ENCODE measurements around the gene PATJ.
A peak's percentile ranks its signal among the peaks of the same experiment; 100 is the strongest.

PATJ gene

DNA sequence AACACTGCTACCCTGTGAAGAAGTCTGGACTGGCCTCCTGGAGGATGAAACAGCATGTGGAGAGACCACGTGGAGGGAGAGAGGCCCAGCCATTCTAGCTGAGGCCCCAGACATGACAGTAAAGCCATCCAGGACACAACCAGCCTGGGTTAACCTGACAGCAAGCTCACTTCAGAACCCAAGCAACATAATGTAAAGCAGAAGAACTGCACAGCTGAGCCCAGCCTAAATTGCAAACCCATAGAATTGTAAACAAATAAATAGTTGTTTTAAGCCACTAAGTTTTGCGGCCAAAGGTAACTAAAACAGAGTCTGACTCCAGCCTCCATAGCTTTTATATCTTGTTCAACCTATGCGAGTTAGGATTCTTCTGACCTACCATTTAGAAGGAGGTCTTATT is 355.2 kb downstream of the PATJ start:
- Histone ChIP-seq H3K27me3 (ENCODE audit: insufficient read depth, low read length) (no peaks in the 10 kb centered on the region), H3K9ac (ENCODE audit: low read depth, low read length) (no peak overlapping the region), H3K9me3 (ENCODE audit: insufficient read depth, low read depth, low read length) (0 out of 2 replicates have a peak, but pooled peaks cover 2% of the 10 kb centered on the region), H3K4me1 (ENCODE audit: insufficient read depth, low read length) (no peaks in the 10 kb centered on the region), H3K27ac (ENCODE audit: low read depth, low read length) (no peak overlapping the region), H3K4me3 (ENCODE audit: low read length) (no peak overlapping the region), H3K36me3 (ENCODE audit: insufficient read depth, low read length) (no peaks in the 10 kb centered on the region; the same call in 1 of the 2 replicates)
- WGBS: 92% methylated on average over 2 of the region's 3 CpGs

- no peaks in the 10 kb centered on the region for H3K27me3 ChIP-seq (ENCODE audit: insufficient read depth, low read length)
- 0 out of 2 replicates have a peak, but pooled peaks cover 2% of the 10 kb centered on the region for H3K9me3 ChIP-seq (ENCODE audit: insufficient read depth, low read depth, low read length)
- 96% methylated on average over 2 of the region's 2 CpGs for WGBS
- H3K4me3 ChIP-seq (ENCODE audit: low read length): no peak overlapping the region
- no peak overlapping the region for H3K27ac ChIP-seq (ENCODE audit: low read depth, low read length)
- H3K36me3 ChIP-seq (ENCODE audit: insufficient read depth, low read length): no peaks in the 10 kb centered on the region; the same call in 1 of the 2 replicates
- H3K9ac ChIP-seq (ENCODE audit: low read depth, low read length): no peak overlapping the region
- H3K4me1 ChIP-seq (ENCODE audit: insufficient read depth, low read length): peaks cover 9% of the 10 kb centered on the region
Observed at GRCh38 chr1:62100442-62100841, 358.2 kb downstream of the PATJ start.

- H3K27ac ChIP-seq (ENCODE audit: low read depth, low read length): peak overlapping the region; percentile 34
- no peak overlapping the region for H3K9ac ChIP-seq (ENCODE audit: low read depth, low read length)
- no peaks in the 10 kb centered on the region; the same call in 1 of the 2 replicates for H3K36me3 ChIP-seq (ENCODE audit: insufficient read depth, low read length)
- H3K27me3 ChIP-seq (ENCODE audit: insufficient read depth, low read length): no peaks in the 10 kb centered on the region
- H3K9me3 ChIP-seq (ENCODE audit: insufficient read depth, low read depth, low read length): no peaks in the 10 kb centered on the region
- no peak overlapping the region for H3K4me3 ChIP-seq (ENCODE audit: low read length)
- H3K4me1 ChIP-seq (ENCODE audit: insufficient read depth, low read length): peaks cover 9% of the 10 kb centered on the region
- WGBS: 68% methylated on average over 3 of the region's 3 CpGs
Observed at GRCh38 chr1:62103846-62104245, 361.6 kb downstream of the PATJ start.

DNA sequence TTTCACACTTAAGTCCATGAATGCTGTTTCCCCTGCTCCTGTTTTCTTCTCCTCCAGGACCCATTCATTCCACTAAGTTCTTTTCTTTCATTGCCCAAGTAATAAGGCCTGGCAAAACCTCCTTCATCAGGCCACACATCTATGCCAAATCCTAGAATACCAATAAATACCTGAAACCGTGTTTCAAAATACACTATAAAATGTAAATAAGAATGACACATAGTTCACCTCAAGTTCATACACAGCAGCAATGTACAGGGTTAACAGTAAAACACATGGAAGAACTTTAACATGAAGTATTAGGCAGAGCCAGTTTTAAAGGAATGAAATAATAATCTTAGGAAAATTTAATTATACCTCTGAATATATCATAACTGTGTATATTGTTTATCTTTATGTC is 365.6 kb downstream of the PATJ start:
- Histone ChIP-seq H3K36me3 (ENCODE audit: insufficient read depth, low read length) (no peaks in the 10 kb centered on the region), H3K9me3 (ENCODE audit: insufficient read depth, low read depth, low read length) (no peaks in the 10 kb centered on the region), H3K4me3 (ENCODE audit: low read length) (no peak overlapping the region), H3K27me3 (ENCODE audit: insufficient read depth, low read length) (no peaks in the 10 kb centered on the region), H3K4me1 (ENCODE audit: insufficient read depth, low read length) (peaks cover 9% of the 10 kb centered on the region), H3K9ac (ENCODE audit: low read depth, low read length) (no peak overlapping the region), H3K27ac (ENCODE audit: low read depth, low read length) (no peak overlapping the region)
- 100% methylated on average over 1 of the region's 1 CpG for WGBS

GRCh38 chr1:62109124-62109523 is 366.8 kb downstream of the PATJ start:
- Histone ChIP-seq H3K4me3 (ENCODE audit: low read length) (no peak overlapping the region), H3K9ac (ENCODE audit: low read depth, low read length) (no peak overlapping the region), H3K27ac (ENCODE audit: low read depth, low read length) (no peak overlapping the region), H3K4me1 (ENCODE audit: insufficient read depth, low read length) (peaks cover 3% of the 10 kb centered on the region), H3K9me3 (ENCODE audit: insufficient read depth, low read depth, low read length) (no peaks in the 10 kb centered on the region), H3K36me3 (ENCODE audit: insufficient read depth, low read length) (no peaks in the 10 kb centered on the region), H3K27me3 (ENCODE audit: insufficient read depth, low read length) (no peaks in the 10 kb centered on the region)
- WGBS: 81% methylated on average over 5 of the region's 5 CpGs

DNA sequence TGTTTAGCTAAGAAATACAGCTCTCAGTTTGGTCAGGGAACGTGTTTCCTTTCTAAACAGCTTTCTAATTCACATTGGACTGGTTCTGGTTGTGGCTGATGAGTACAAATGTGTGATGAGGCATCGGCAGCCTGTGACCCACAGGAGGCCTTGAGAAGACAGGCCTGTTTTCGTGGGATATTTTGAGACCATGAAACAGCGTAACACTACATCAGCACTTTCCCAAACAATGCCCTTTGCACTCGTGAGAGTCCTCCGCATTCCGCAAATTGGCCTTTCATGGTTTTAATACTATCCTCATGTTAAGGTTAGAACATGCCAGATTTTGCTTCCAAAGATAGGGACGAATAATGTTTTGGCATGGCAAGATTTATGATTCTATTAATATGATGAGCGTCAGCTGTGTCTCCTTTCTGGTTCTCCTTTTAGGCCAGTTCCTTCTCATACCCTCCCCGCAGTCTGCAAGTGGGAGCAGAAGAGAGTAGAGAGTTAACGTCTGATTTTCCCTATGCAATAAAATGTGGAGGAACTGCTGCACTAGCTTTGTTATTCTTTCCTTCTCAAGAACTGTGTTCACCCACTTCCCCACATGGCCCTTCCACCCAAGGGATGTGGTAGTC is 368.0 kb downstream of the PATJ start:
- Histone ChIP-seq H3K9me3 (ENCODE audit: insufficient read depth, low read depth, low read length) (no peaks in the 10 kb centered on the region), H3K4me3 (ENCODE audit: low read length) (no peak overlapping the region), H3K27me3 (ENCODE audit: insufficient read depth, low read length) (no peaks in the 10 kb centered on the region), H3K4me1 (ENCODE audit: insufficient read depth, low read length) (no peaks in the 10 kb centered on the region), H3K36me3 (ENCODE audit: insufficient read depth, low read length) (no peaks in the 10 kb centered on the region), H3K27ac (ENCODE audit: low read depth, low read length) (no peak overlapping the region), H3K9ac (ENCODE audit: low read depth, low read length) (no peak overlapping the region)
- WGBS: 90% methylated on average over 10 of the region's 11 CpGs

DNA sequence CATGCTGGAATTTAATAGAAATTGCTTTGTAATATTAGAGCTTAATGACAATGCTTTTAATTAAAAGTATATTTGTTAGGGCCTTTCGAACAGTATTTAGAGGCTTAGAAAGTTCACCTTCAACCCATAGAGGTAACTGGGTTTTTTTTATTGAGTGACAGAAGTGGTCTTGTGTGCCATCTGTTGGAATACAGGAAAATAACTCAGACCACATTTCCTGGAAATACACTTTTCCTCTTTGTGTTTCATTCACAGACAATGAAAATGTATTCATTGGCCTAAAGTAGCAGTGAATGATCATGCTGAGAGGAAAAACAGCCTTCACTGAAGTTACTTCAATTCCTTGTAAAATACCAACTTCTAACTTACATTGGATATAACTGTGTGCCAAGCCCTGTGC is 368.8 kb downstream of the PATJ start:
- no peaks in the 10 kb centered on the region for H3K27me3 ChIP-seq (ENCODE audit: insufficient read depth, low read length)
- no peak overlapping the region for H3K4me3 ChIP-seq (ENCODE audit: low read length)
- 100% methylated on average over 1 of the region's 1 CpG for WGBS
- H3K27ac ChIP-seq (ENCODE audit: low read depth, low read length): no peak overlapping the region
- H3K9ac ChIP-seq (ENCODE audit: low read depth, low read length): no peak overlapping the region
- H3K9me3 ChIP-seq (ENCODE audit: insufficient read depth, low read depth, low read length): no peaks in the 10 kb centered on the region
- H3K4me1 ChIP-seq (ENCODE audit: insufficient read depth, low read length): no peaks in the 10 kb centered on the region
- no peaks in the 10 kb centered on the region for H3K36me3 ChIP-seq (ENCODE audit: insufficient read depth, low read length)

GRCh38 chr1:62113507-62113906 is 371.2 kb downstream of the PATJ start:
- H3K4me3 ChIP-seq (ENCODE audit: low read length): no peak overlapping the region
- H3K9me3 ChIP-seq (ENCODE audit: insufficient read depth, low read depth, low read length): no peaks in the 10 kb centered on the region

GRCh38 chr1:62117018-62117750 is 374.9 kb downstream of the PATJ start:
- 100% methylated on average over 6 of the region's 6 CpGs for WGBS
- Histone ChIP-seq H3K36me3 (ENCODE audit: insufficient read depth, low read length) (no peaks in the 10 kb centered on the region), H3K4me1 (ENCODE audit: insufficient read depth, low read length) (no peaks in the 10 kb centered on the region), H3K9ac (ENCODE audit: low read depth, low read length) (no peak overlapping the region), H3K27me3 (ENCODE audit: insufficient read depth, low read length) (no peaks in the 10 kb centered on the region), H3K9me3 (ENCODE audit: insufficient read depth, low read depth, low read length) (no peaks in the 10 kb centered on the region), H3K27ac (ENCODE audit: low read depth, low read length) (no peak overlapping the region), H3K4me3 (ENCODE audit: low read length) (no peak overlapping the region)

More at GRCh38 chr1:62113507-62113906, 371.2 kb downstream of the PATJ start:
- H3K36me3 ChIP-seq (ENCODE audit: insufficient read depth, low read length): no peaks in the 10 kb centered on the region
- no peaks in the 10 kb centered on the region for H3K27me3 ChIP-seq (ENCODE audit: insufficient read depth, low read length)
- no peak overlapping the region for H3K9ac ChIP-seq (ENCODE audit: low read depth, low read length)
- no peak overlapping the region for H3K27ac ChIP-seq (ENCODE audit: low read depth, low read length)
- H3K4me1 ChIP-seq (ENCODE audit: insufficient read depth, low read length): no peaks in the 10 kb centered on the region

DNA sequence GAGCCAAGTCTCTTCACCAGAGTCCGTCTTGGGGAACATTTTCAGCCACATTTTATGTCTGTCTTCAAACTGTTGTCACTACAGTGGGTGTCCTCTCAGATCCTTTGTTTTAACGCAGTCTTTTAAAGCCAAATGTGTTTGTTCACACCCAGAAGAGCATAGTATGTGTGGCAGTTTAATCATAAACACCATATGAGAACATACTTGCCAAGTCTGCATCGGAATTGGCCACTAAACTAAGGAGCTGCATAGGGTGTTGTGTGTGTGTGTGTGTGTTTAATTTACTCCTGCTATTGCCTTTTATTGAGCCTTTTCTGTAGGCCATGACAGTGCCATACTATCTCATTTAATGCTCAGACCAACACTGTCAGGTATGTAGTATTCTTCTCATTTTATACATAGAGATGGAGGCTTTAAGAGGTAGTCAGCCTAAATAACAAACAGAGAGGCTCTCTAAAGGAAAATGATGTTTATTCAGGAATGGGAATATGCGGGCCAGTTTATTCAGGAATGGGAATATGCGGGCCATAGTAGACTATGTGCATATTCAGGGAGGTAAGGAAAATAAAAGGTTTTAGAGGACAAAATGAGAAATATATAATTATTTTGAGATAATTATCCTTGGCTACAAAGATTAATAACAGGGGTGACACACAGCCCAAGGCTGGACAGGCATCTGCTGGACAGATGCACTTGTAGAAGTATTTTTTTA is 384.5 kb downstream of the PATJ start:
- H3K27me3 ChIP-seq (ENCODE audit: insufficient read depth, low read length): no peaks in the 10 kb centered on the region
- no peak overlapping the region for H3K9ac ChIP-seq (ENCODE audit: low read depth, low read length)
- H3K4me1 ChIP-seq (ENCODE audit: insufficient read depth, low read length): no peaks in the 10 kb centered on the region
- no peak overlapping the region for H3K4me3 ChIP-seq (ENCODE audit: low read length)
- peaks cover 6% of the 10 kb centered on the region for H3K36me3 ChIP-seq (ENCODE audit: insufficient read depth, low read length)
- WGBS: 96% methylated on average over 4 of the region's 5 CpGs
- no peak overlapping the region for H3K27ac ChIP-seq (ENCODE audit: low read depth, low read length)
- no peaks in the 10 kb centered on the region for H3K9me3 ChIP-seq (ENCODE audit: insufficient read depth, low read depth, low read length)

DNA sequence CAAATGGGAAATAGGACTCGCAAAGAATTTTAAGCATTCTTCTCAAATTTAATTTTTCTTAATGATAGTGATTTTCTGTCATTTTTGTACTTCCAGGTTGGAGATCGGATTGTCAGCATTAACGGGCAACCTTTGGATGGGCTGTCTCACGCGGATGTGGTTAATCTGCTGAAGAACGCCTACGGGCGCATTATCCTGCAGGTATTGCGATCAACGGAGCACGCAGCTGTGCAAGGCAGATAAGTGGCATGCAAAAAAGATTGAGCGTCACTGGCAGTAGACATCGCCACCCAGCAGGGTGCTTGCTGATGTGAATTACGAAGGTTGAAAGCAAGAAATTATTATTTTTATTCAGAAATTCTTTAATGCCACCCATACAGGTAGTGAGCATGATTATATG is 386.5 kb downstream of the PATJ start:
- Histone ChIP-seq H3K4me3 (ENCODE audit: low read length) (no peak overlapping the region), H3K9ac (ENCODE audit: low read depth, low read length) (no peak overlapping the region), H3K27me3 (ENCODE audit: insufficient read depth, low read length) (no peaks in the 10 kb centered on the region), H3K9me3 (ENCODE audit: insufficient read depth, low read depth, low read length) (no peaks in the 10 kb centered on the region), H3K4me1 (ENCODE audit: insufficient read depth, low read length) (no peaks in the 10 kb centered on the region), H3K27ac (ENCODE audit: low read depth, low read length) (no peak overlapping the region), H3K36me3 (ENCODE audit: insufficient read depth, low read length) (peaks cover 6% of the 10 kb centered on the region)
- 90% methylated on average over 14 of the region's 14 CpGs for WGBS

Measured in HUES64 (cell line).